Chondrocyte (in vitro differentiated cells): ENCODE measurements around the gene EIF2B1. TPM values are rescaled to one million over a fixed set of nuclear protein-coding genes. Genes with fewer than 3 reads are reported as not detected.

Source experiments
- DNase-seq: peaks from one replicate; pipeline ENCODE4 v3.0.0; 2021; ENCODE audit warnings: mixed read lengths, low spot score
- H3K27ac Mint-ChIP-seq: one replicate; pipeline ENCODE4 v1.8.0; 2021; ENCODE audit warnings: mild to moderate bottlenecking, moderate library complexity, mixed read lengths; ENCODE audit not compliant: unreplicated experiment
- H3K27me3 Mint-ChIP-seq: 2 replicates; pipeline ENCODE4 v1.8.0; 2021; ENCODE audit warnings: low read depth, mixed read lengths
- H3K36me3 Mint-ChIP-seq: 2 replicates; pipeline ENCODE4 v1.8.0; 2021; ENCODE audit warnings: low read depth, mixed read lengths
- H3K4me1 Mint-ChIP-seq: 2 replicates; pipeline ENCODE4 v1.8.0; 2021; ENCODE audit warnings: low read depth, mild to moderate bottlenecking, mixed read lengths
- H3K4me3 Mint-ChIP-seq: one replicate; pipeline ENCODE4 v1.8.0; 2021; ENCODE audit warnings: mild to moderate bottlenecking, moderate library complexity, mixed read lengths; ENCODE audit not compliant: unreplicated experiment
- H3K9me3 Mint-ChIP-seq: 2 replicates; pipeline ENCODE4 v1.8.0; 2021; ENCODE audit warnings: low read depth, mixed read lengths
- CTCF ChIP-seq: fragments of 200-600 bp; sonication (generic); IDR thresholded peaks from 2 replicates; pipeline ENCODE4 v1.5.0; 2021; ENCODE audit warnings: antibody characterized with exemption, mild to moderate bottlenecking, moderate library complexity
- total RNA-seq: library from RNA; stranded (reverse); gene quantifications from 3 replicates; pipeline ENCODE4 v1.2.1, GENCODE V29; 2021

EIF2B1 gene
- total RNA-seq, 1 donor from 2014 or later: 39.5 TPM

GRCh38 chr12:123656392-123656791 lies 22.9 kb upstream of the EIF2B1 start:
- Mint-ChIP-seq H3K27ac (peak overlapping the region; percentile 45), H3K36me3 (peaks cover 21% of the 10 kb centered on the region), H3K9me3 (no peaks in the 10 kb centered on the region), H3K27me3 (no peaks in the 10 kb centered on the region), H3K4me3 (no peak overlapping the region), H3K4me1 (peaks cover 27% of the 10 kb centered on the region)
- no peak for TF ChIP-seq CTCF
- DNase-seq: no peak

- no peak for DNase-seq
- Mint-ChIP-seq H3K4me3 (no peak overlapping the region), H3K27ac (no peak overlapping the region), H3K9me3 (no peaks in the 10 kb centered on the region), H3K27me3 (no peaks in the 10 kb centered on the region), H3K36me3 (peaks cover 24% of the 10 kb centered on the region), H3K4me1 (peaks cover 22% of the 10 kb centered on the region)
- TF ChIP-seq CTCF: no peak
Observed at GRCh38 chr12:123655420-123655819, 21.9 kb upstream of the EIF2B1 start.

- Mint-ChIP-seq H3K36me3 (peaks cover 22% of the 10 kb centered on the region), H3K27ac (no peak overlapping the region), H3K4me3 (no peak overlapping the region), H3K9me3 (no peaks in the 10 kb centered on the region), H3K27me3 (no peaks in the 10 kb centered on the region), H3K4me1 (peaks cover 10% of the 10 kb centered on the region)
- TF ChIP-seq CTCF: no peak
- no peak for DNase-seq
Observed at GRCh38 chr12:123654129-123654701, 20.7 kb upstream of the EIF2B1 start.

- H3K9me3 Mint-ChIP-seq: no peaks in the 10 kb centered on the region
- H3K36me3 Mint-ChIP-seq: peaks cover 26% of the 10 kb centered on the region
- DNase-seq: no peak
- no peak overlapping the region for H3K4me3 Mint-ChIP-seq
- H3K27me3 Mint-ChIP-seq: no peaks in the 10 kb centered on the region
- no peak overlapping the region for H3K27ac Mint-ChIP-seq
- TF ChIP-seq CTCF: no peak
- H3K4me1 Mint-ChIP-seq: no peaks in the 10 kb centered on the region
Observed at GRCh38 chr12:123648401-123648800, 14.9 kb upstream of the EIF2B1 start.

- Mint-ChIP-seq H3K4me1 (no peaks in the 10 kb centered on the region), H3K36me3 (peaks cover 21% of the 10 kb centered on the region), H3K27me3 (no peaks in the 10 kb centered on the region), H3K27ac (no peak overlapping the region), H3K4me3 (no peak overlapping the region), H3K9me3 (no peaks in the 10 kb centered on the region)
- no peak for TF ChIP-seq CTCF
- DNase-seq: no peak
Observed at GRCh38 chr12:123645878-123646277, 12.4 kb upstream of the EIF2B1 start.
